A204.1 (cell line): Measurements from ENCODE around the gene SIL1.

Source experiments
- FAIRE-seq: peaks from 2 replicates; lab custom pipeline; 2012; peaks lifted over from hg19 to GRCh38; lab: Jason Lieb, UNC

Gene SIL1

DNA sequence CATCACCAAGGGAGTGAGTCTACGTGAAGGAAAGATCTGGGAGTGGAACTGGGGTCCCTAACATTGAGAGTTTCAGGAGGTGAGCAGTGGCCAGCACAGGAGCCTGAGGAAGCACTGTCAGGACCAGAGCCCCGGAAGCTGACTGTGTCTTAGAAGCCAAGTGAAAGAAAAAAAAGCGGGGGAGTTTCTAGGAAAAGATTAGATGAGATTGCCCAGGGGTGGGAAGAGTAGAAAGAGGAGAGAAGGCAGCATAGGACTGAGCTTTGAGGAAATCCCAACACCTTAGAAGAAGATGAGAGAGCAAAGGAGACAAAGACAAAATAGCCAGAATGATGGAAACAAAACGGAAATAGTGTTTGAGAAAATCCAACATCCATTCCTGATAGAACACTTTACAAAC lies 286.1 kb downstream of the SIL1 start:
- FAIRE-seq, result no peak

DNA sequence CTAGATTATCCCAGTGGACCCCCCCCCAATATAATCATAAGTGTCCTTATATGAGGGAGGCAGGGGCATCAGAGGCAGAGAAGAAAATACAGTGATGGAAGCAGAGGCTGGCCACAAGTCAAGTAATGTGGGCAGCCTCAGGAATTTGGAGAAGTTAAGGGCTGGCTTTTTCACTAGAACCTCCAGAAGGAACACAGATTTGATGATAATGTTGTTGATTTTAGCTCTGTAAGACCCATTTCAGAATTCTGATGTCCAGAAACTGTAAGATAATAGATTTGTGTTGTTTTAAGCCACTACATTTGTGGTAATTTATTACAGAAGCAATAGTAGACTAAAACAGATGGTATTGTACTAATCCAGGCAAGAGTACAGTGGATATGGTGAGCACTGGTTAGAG lies 286.7 kb downstream of the SIL1 start:
- FAIRE-seq, result no peak

DNA sequence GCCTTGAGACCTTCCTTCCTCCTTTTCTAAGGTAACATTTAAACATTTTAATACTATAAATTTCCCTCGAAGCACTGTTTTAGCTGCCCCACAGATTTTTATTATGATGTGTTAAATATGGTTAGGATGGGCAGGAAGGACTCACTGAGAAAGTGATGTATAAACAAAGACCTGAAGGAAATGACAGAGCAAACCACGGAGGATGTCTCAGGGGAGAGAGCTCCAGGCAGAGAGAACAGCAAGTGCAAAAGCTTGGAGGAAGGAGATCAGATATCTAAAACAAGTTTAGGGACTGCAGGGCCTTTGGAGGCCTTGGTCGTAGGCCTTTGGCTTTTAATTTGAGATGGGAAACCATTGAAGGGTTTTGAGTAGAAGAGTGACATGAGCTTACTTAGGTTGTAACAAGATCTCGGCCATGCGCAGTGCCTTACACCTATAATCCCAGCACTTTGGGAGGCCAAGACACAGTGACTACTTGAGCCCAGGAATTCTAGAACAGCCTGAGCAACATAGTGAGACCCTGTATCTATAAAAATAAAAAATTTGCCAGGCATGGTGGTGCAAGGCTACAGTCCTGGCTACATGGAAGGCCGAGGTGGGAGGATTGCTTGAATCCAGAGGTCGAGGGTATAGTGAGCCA lies 287.5 kb downstream of the SIL1 start:
- no peak for FAIRE-seq

DNA sequence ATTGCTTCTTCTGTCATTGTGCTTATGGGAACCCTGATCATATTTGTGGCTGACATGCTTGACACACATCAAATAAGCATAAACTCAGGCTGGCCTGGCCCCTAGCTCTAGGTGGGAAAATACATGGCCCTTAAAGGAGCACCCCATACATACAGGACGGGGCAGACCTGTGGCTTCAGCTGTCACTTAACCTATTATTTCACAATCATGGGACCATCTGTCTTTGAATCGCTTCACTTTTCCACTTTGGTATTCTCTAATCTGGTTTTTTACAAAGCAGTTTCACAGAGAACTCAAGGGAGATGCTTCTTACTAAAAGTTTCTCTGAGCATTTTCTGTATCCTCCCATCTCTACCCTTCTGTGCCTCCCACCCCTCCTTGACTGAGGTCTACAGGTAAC lies 288.4 kb downstream of the SIL1 start:
- FAIRE-seq, result no peak

DNA sequence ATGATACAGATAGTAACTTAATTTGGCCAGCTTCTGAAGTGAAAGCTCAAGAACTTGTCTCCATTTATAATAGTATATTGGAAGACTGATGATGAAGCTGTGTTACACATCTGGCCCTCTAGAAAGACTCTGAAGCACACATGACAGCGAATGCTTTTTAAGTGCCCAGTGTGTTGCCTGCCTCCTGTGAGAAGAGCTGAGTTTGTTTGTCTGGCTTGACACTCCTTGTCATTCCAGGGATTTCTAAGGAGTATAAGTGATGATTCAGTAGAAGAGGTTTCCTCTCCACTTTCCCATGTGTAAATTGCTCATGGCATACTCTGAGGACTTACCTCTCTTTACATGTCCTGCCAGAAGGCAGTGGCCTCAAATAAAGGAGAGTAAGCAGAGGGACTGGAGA lies 292.6 kb downstream of the SIL1 start:
- FAIRE-seq, result no peak

DNA sequence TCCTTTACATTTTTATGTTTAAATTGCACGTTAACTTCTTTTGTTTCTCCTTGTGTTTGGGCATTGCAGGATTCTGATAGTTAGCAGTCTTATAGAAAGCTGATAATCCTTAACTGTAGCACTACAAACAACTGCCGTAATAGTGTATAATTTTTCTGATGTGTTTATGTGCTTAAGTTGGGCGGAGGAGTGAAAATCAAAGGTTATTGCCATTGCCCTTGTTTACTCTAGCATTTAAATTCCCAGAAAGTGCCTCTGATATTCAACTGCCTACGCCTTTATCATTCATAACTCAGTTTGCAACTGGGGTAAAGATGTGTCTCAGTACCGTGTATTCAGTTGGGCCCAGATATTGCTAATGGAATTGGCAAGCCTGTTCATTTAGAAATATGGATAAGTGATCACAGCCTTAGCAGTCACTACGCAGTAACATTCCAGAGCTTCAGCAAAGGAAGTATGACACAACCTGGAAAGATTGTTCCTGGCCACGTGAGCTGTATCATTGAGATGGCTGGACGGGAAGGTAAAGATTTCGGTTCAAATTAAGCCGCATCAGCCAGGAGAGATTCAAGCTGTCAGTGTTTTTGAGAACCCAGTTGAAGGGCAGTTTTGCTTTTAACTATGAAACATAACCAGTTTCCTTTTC lies 294.9 kb downstream of the SIL1 start:
- no peak for FAIRE-seq

DNA sequence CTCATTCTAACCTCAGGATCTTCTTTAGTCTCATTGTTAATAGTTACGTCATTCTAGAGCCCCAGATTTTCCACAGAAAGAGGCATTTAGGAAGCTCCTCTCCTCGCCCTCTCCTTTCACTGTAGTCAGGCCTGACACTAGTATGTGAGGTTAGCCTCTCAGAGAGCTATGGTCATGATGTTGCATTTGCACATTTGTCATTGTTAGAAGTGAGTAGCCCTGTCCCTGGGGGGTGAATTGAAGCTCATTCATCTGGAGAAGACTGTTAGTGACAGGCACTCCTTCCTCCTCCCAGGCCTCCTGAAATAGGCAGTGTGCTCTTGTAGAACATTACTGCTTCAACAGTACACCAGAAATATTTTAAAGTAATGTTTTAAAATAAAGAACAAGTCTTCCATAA lies 296.5 kb downstream of the SIL1 start:
- no peak for FAIRE-seq

DNA sequence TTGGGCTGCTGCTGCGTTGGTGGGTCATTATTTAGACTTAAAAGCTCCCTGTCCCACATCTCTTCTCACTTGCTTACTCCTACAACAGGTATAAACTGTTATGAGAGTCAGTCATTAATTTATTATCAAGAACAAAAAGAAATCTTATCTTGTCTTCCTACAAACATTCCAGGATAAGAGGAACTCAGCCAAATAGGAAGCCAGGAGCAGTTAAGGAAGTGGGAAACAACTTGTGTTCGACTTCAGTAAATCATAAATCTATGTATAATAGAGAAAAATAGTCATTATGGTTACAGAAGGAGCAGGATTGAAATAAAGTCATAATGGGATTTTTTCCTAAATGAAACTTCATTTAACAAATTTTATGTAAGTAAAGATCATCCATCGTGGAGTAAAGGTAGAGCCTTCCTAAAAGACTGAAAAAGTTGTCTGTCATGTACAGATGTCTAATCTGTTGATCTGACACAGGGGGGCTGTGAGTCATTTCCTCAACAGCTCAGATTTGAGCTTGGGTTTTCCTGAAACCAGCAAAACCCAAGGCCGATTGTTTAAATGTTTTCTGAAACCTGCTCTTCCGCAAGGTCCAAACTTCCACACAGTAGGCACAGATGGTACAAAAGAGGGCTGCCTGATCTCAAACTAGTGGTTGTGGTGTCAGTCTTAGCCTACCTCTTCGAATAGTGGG lies 297.7 kb downstream of the SIL1 start:
- no peak for FAIRE-seq

DNA sequence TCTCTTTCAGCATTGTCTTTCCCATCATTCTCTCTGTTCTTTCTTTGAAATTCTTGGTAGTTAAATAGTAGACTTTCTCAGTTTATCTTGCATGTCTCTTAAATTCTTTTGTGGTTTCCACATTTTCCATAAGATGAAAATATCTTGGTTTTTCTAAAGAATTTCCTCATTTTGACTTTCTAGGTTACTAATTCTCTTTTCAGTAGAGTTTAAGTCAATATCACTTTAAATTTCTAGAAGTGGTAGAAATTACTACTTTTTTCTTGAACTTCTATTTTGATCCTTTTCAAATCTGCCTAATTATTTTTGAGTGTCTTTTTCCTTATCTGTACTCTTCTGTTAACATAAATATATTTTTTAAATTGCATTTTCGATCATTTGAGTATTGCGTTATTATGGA lies 299.4 kb downstream of the SIL1 start:
- FAIRE-seq, result no peak

DNA sequence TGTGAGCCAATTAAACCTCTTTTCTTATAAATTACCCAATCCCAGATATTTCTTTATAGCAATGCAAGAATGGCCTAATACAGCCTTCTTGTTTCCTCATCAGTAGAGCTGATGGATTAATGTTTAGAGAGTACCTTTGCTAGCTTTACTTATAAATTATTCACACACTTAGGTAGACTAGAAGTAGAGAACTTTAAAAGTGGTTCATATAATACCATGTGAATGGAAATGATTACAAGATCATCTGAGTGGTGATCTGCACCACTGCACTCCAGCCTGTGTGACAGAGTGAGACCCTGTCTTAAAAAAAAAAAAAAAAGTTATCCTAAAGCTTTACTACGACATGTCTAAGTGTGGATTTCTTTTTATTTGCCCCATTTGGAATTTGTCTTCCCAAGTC lies 299.9 kb downstream of the SIL1 start:
- FAIRE-seq, result no peak
